ENCODE data around the gene ADAMTS12. TPM values are rescaled to one million over a fixed set of nuclear protein-coding genes. Genes with fewer than 3 reads are reported as not detected.

Gene ADAMTS12
- total RNA-seq, 2 experiments from 2014 or later, result not detected

- POLR2A ChIA-PET, result interaction anchor here (0.7 kb wide), 1 partner anchor 161 kb away, joined by 3 read pairs; no protein-coding TSS in a partner anchor
- CTCF ChIA-PET, result no interaction called here
These were observed 121.8 kb downstream of the ADAMTS12 start for GRCh38 chr5:33769968-33770367.

GRCh38 chr5:33769196-33769595 lies 122.6 kb downstream of the ADAMTS12 start:
- ChIA-PET POLR2A (no interaction called here), CTCF (no interaction called here)

- CTCF ChIA-PET, result no interaction called here
- POLR2A ChIA-PET, result no interaction called here
These were observed 125.8 kb downstream of the ADAMTS12 start for GRCh38 chr5:33766023-33766422.

GRCh38 chr5:33764786-33765185 lies 127.0 kb downstream of the ADAMTS12 start:
- POLR2A ChIA-PET, result no interaction called here
- CTCF ChIA-PET, result no interaction called here

- ChIA-PET CTCF (no interaction called here), POLR2A (no interaction called here)
These were observed 128.4 kb downstream of the ADAMTS12 start for GRCh38 chr5:33763435-33763834.

- ChIA-PET CTCF (no interaction called here), POLR2A (no interaction called here)
These were observed 128.9 kb downstream of the ADAMTS12 start for GRCh38 chr5:33762859-33763258.

- ChIA-PET POLR2A (no interaction called here), CTCF (no interaction called here)
These were observed 130.7 kb downstream of the ADAMTS12 start for GRCh38 chr5:33761139-33761538.

GRCh38 chr5:33758737-33759136 lies 133.1 kb downstream of the ADAMTS12 start:
- CTCF ChIA-PET, result no interaction called here
- POLR2A ChIA-PET, result no interaction called here

- ChIA-PET CTCF (no interaction called here), POLR2A (no interaction called here)
These were observed 135.3 kb downstream of the ADAMTS12 start for GRCh38 chr5:33756491-33756890.

GRCh38 chr5:33755231-33755630 lies 136.6 kb downstream of the ADAMTS12 start:
- POLR2A ChIA-PET, result no interaction called here

GRCh38 chr5:33753704-33754103 lies 138.1 kb downstream of the ADAMTS12 start:
- CTCF ChIA-PET, result no interaction called here
- POLR2A ChIA-PET, result no interaction called here

More at GRCh38 chr5:33755231-33755630, 136.6 kb downstream of the ADAMTS12 start:
- CTCF ChIA-PET, result no interaction called here

GRCh38 chr5:33748754-33749153 lies 143.0 kb downstream of the ADAMTS12 start:
- ChIA-PET CTCF (no interaction called here), POLR2A (no interaction called here)

GRCh38 chr5:33745101-33745770 lies 146.6 kb downstream of the ADAMTS12 start:
- CTCF ChIA-PET, result interaction anchor here (1.1 kb wide), 1 partner anchor 24 kb away, joined by 3 read pairs; no protein-coding TSS in a partner anchor
- POLR2A ChIA-PET, result no interaction called here

GRCh38 chr5:33743099-33743498 lies 148.7 kb downstream of the ADAMTS12 start:
- ChIA-PET CTCF (no interaction called here), POLR2A (no interaction called here)

- CTCF ChIA-PET, result no interaction called here
- POLR2A ChIA-PET, result no interaction called here
These were observed 149.6 kb downstream of the ADAMTS12 start for GRCh38 chr5:33742181-33742580.

GRCh38 chr5:33738967-33739366 lies 152.8 kb downstream of the ADAMTS12 start:
- ChIA-PET CTCF (no interaction called here), POLR2A (no interaction called here)

GRCh38 chr5:33738097-33738496 lies 153.7 kb downstream of the ADAMTS12 start:
- CTCF ChIA-PET, result no interaction called here
- POLR2A ChIA-PET, result no interaction called here

GRCh38 chr5:33737697-33738096 lies 154.1 kb downstream of the ADAMTS12 start:
- POLR2A ChIA-PET, result no interaction called here
- CTCF ChIA-PET, result no interaction called here

- POLR2A ChIA-PET, result no interaction called here
- CTCF ChIA-PET, result no interaction called here
These were observed 154.5 kb downstream of the ADAMTS12 start for GRCh38 chr5:33737284-33737683.

GRCh38 chr5:33736510-33736909 lies 155.3 kb downstream of the ADAMTS12 start:
- POLR2A ChIA-PET, result no interaction called here
- CTCF ChIA-PET, result no interaction called here

GRCh38 chr5:33735072-33735471 lies 156.7 kb downstream of the ADAMTS12 start:
- CTCF ChIA-PET, result no interaction called here
- POLR2A ChIA-PET, result no interaction called here

- ChIA-PET CTCF (no interaction called here), POLR2A (no interaction called here)
These were observed 157.3 kb downstream of the ADAMTS12 start for GRCh38 chr5:33734537-33734936.

- POLR2A ChIA-PET, result no interaction called here
- CTCF ChIA-PET, result no interaction called here
These were observed 158.6 kb downstream of the ADAMTS12 start for GRCh38 chr5:33733225-33733624.

All from activated CD8-positive, alpha-beta memory T cell treated with anti-CD3 and anti-CD28 coated beads for 36 hours (primary cell).